ENCODE data around the gene SLC8A1.

SLC8A1 gene

DNA sequence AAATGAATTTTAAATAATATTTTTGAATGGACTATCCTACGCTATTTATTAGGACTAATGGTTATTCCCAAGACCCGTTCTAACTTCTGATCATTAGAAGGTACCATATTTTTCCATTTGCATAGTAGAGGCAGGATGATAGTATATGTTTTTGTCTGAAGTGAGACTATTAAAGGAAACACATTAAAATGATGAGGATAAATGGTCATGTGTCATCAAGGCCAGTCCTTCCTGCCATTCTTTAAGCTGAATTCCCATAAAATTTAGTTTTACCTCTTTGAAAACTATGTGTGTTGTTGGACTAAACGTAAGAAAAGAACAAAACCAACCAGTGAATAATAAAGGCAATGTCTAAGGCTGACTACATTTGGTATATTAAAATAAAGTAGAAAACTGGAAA, 121.8 kb downstream of the SLC8A1 start:
- TF ChIP-seq ISL1 (CRISPR knock-in tag; IDR thresholded peaks at IDR 0.05) (no peak), TOX (CRISPR knock-in tag; IDR thresholded peaks at IDR 0.05; ENCODE audit: borderline replicate concordance) (no peak), ESRRG (CRISPR knock-in tag; IDR thresholded peaks at IDR 0.05) (no peak)
- ATAC-seq, result no peak

DNA sequence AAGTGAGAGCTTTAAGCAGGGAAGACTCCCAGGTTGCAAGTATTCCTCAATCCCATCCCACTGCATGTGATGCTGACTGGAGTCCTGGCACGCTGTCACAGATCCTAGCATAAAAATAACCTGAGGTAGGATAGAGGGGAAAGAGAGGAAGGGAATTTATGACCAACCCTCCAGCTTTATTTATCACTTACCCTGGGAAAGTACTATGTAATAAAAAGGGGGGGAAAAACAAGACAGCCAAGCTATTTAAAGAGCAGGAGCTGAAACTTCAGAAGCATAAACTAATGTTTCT, 122.2 kb downstream of the SLC8A1 start:
- TF ChIP-seq ISL1 (CRISPR knock-in tag; IDR thresholded peaks at IDR 0.05) (no peak), ZFP3 (CRISPR knock-in tag; IDR thresholded peaks at IDR 0.05) (no peak), ZNF8 (CRISPR knock-in tag; IDR thresholded peaks at IDR 0.05) (no peak), ZFP30 (CRISPR knock-in tag; IDR thresholded peaks at IDR 0.05) (no peak), ZNF565 (CRISPR knock-in tag; conservative IDR thresholded peaks at IDR 0.05; ENCODE audit: low read depth) (no peak), CSDC2 (CRISPR knock-in tag; IDR thresholded peaks at IDR 0.05) (no peak), BACH2 (CRISPR knock-in tag; IDR thresholded peaks at IDR 0.05; ENCODE audit: borderline replicate concordance) (no peak)
- TF ChIP-seq, protein P1, sequence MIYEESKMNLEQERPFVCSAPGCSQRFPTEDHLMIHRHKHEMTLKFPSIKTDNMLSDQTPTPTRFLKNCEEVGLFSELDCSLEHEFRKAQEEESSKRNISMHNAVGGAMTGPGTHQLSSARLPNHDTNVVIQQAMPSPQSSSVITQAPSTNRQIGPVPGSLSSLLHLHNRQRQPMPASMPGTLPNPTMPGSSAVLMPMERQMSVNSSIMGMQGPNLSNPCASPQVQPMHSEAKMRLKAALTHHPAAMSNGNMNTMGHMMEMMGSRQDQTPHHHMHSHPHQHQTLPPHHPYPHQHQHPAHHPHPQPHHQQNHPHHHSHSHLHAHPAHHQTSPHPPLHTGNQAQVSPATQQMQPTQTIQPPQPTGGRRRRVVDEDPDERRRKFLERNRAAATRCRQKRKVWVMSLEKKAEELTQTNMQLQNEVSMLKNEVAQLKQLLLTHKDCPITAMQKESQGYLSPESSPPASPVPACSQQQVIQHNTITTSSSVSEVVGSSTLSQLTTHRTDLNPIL (CRISPR knock-in tag; IDR thresholded peaks at IDR 0.05; ENCODE audit: low read depth), result no peak
- TF ChIP-seq, protein P2, sequence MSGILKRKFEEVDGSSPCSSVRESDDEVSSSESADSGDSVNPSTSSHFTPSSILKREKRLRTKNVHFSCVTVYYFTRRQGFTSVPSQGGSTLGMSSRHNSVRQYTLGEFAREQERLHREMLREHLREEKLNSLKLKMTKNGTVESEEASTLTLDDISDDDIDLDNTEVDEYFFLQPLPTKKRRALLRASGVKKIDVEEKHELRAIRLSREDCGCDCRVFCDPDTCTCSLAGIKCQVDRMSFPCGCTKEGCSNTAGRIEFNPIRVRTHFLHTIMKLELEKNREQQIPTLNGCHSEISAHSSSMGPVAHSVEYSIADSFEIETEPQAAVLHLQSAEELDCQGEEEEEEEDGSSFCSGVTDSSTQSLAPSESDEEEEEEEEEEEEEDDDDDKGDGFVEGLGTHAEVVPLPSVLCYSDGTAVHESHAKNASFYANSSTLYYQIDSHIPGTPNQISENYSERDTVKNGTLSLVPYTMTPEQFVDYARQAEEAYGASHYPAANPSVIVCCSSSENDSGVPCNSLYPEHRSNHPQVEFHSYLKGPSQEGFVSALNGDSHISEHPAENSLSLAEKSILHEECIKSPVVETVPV (CRISPR knock-in tag; IDR thresholded peaks at IDR 0.05), result no peak
- ATAC-seq, result no peak

DNA sequence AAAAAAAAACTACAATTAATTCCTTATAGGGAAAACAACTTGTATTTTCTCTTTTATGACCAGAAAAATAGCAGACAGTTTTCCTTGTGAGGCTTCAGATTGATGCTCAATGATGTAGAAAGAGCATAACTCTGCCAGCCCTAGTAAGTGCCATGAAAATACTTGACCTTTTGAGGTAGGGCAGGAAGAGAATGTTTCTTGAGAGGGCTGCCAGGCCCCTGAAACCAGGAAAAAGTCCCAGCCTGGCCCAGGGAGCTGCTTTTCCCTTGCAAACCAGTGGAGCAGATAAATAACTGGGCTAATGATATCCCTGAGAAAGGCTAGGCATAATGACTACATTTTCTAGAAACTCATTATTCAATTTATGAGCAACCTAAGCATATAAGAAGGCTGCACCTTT, 126.8 kb downstream of the SLC8A1 start:
- no peak for ATAC-seq

DNA sequence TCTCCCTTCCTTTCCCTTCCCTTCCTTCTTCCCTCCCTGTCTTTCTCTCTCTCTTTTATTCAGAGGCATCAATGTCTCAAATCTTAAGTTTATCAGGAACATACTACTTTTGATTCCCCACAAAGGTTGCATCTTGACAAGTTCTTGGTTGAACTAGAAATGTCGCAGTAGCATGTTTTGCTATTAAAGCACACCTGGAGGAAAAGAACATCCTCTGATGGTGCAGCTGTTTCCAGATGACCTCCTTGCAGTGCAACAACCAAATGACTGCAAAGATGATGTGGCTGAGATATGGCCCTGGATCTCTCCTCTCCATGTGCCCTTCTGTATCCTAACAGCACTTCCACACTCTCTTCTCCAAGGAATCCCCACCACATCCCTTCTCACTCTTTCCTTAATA, 127.2 kb downstream of the SLC8A1 start:
- ATAC-seq, result no peak
- TF ChIP-seq ZFP30 (CRISPR knock-in tag; IDR thresholded peaks at IDR 0.05), result no peak
- TF ChIP-seq, protein P3, sequence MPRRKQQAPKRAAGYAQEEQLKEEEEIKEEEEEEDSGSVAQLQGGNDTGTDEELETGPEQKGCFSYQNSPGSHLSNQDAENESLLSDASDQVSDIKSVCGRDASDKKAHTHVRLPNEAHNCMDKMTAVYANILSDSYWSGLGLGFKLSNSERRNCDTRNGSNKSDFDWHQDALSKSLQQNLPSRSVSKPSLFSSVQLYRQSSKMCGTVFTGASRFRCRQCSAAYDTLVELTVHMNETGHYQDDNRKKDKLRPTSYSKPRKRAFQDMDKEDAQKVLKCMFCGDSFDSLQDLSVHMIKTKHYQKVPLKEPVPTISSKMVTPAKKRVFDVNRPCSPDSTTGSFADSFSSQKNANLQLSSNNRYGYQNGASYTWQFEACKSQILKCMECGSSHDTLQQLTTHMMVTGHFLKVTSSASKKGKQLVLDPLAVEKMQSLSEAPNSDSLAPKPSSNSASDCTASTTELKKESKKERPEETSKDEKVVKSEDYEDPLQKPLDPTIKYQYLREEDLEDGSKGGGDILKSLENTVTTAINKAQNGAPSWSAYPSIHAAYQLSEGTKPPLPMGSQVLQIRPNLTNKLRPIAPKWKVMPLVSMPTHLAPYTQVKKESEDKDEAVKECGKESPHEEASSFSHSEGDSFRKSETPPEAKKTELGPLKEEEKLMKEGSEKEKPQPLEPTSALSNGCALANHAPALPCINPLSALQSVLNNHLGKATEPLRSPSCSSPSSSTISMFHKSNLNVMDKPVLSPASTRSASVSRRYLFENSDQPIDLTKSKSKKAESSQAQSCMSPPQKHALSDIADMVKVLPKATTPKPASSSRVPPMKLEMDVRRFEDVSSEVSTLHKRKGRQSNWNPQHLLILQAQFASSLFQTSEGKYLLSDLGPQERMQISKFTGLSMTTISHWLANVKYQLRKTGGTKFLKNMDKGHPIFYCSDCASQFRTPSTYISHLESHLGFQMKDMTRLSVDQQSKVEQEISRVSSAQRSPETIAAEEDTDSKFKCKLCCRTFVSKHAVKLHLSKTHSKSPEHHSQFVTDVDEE (CRISPR knock-in tag; IDR thresholded peaks at IDR 0.05), result no peak
- no peak for TF ChIP-seq TCF4 (CRISPR knock-in tag; IDR thresholded peaks at IDR 0.05; ENCODE audit: borderline replicate concordance)
- TF ChIP-seq ZNF8 (CRISPR knock-in tag; IDR thresholded peaks at IDR 0.05), result no peak
- TF ChIP-seq OSR1 (CRISPR knock-in tag; IDR thresholded peaks at IDR 0.05), result no peak
- no peak for TF ChIP-seq ZFP3 (CRISPR knock-in tag; IDR thresholded peaks at IDR 0.05)
- TF ChIP-seq ESRRG (CRISPR knock-in tag; IDR thresholded peaks at IDR 0.05), result no peak
- TF ChIP-seq GLIS3 (CRISPR knock-in tag; IDR thresholded peaks at IDR 0.05), result no peak
- TF ChIP-seq TOX (CRISPR knock-in tag; IDR thresholded peaks at IDR 0.05; ENCODE audit: borderline replicate concordance), result no peak
- no peak for TF ChIP-seq CSDC2 (CRISPR knock-in tag; IDR thresholded peaks at IDR 0.05)
- no peak for TF ChIP-seq BACH2 (CRISPR knock-in tag; IDR thresholded peaks at IDR 0.05; ENCODE audit: borderline replicate concordance)
- TF ChIP-seq SNAI2 (CRISPR knock-in tag; IDR thresholded peaks at IDR 0.05), result no peak
- TF ChIP-seq ZNF70 (CRISPR knock-in tag; IDR thresholded peaks at IDR 0.05), result no peak
- TF ChIP-seq, protein P2 (CRISPR knock-in tag; IDR thresholded peaks at IDR 0.05), result no peak

More for the DNA sequence above, 126.8 kb downstream of the SLC8A1 start:
- TF ChIP-seq, protein P3 (CRISPR knock-in tag; IDR thresholded peaks at IDR 0.05), result no peak
- no peak for TF ChIP-seq ESRRG (CRISPR knock-in tag; IDR thresholded peaks at IDR 0.05)
- TF ChIP-seq RARB (CRISPR knock-in tag; IDR thresholded peaks at IDR 0.05), result no peak
- no peak for TF ChIP-seq PPARA (CRISPR knock-in tag; IDR thresholded peaks at IDR 0.05; ENCODE audit: borderline replicate concordance)
- no peak for TF ChIP-seq ZC3H10 (CRISPR knock-in tag; IDR thresholded peaks at IDR 0.05)
- TF ChIP-seq, protein P1 (CRISPR knock-in tag; IDR thresholded peaks at IDR 0.05; ENCODE audit: low read depth), result no peak
- TF ChIP-seq, protein P2 (CRISPR knock-in tag; IDR thresholded peaks at IDR 0.05), result no peak
- no peak for TF ChIP-seq ARNTL (CRISPR knock-in tag; IDR thresholded peaks at IDR 0.05; ENCODE audit: borderline replicate concordance, low read depth)
- no peak for TF ChIP-seq CSDC2 (CRISPR knock-in tag; IDR thresholded peaks at IDR 0.05)
- no peak for TF ChIP-seq ZNF8 (CRISPR knock-in tag; IDR thresholded peaks at IDR 0.05)
- no peak for TF ChIP-seq ZFP30 (CRISPR knock-in tag; IDR thresholded peaks at IDR 0.05)

All from SK-N-SH treated with all-trans-retinoic acid at 6 μM for 48 hours (cell line).